ENCODE results near the gene PDCD6IP.
A peak's percentile ranks its signal among the peaks of the same experiment; 100 is the strongest.
"Not testable (repeated sequence)": the region's sequence is repeated elsewhere in the genome, so short reads cannot be mapped to it uniquely, and the experiment has no call there.

Gene PDCD6IP

GRCh38 chr3:33792167-33792892, 6.1 kb upstream of the PDCD6IP start:
- no peak for DNase-seq (ENCODE audit: low spot score)

- DNase-seq (ENCODE audit: low spot score) = no peak
Observed at GRCh38 chr3:33795131-33795530, 3.3 kb upstream of the PDCD6IP start.

GRCh38 chr3:33795856-33796536, 2.4 kb upstream of the PDCD6IP start:
- DNase-seq (ENCODE audit: low spot score) = no peak

GRCh38 chr3:33798113-33798417, 365 bp upstream of the PDCD6IP start:
- DNase-seq (ENCODE audit: low spot score) = no peak

- no peak for DNase-seq (ENCODE audit: low spot score)
Observed at GRCh38 chr3:33799202-33799551, 747 bp downstream of the PDCD6IP start.

- no peak for DNase-seq (ENCODE audit: low spot score)
Observed at GRCh38 chr3:33803252-33803651, 4.8 kb downstream of the PDCD6IP start.

GRCh38 chr3:33803894-33804526, 5.6 kb downstream of the PDCD6IP start:
- DNase-seq (ENCODE audit: low spot score) = no peak

GRCh38 chr3:33807191-33807590, 8.8 kb downstream of the PDCD6IP start:
- no peak for DNase-seq (ENCODE audit: low spot score)

- DNase-seq (ENCODE audit: low spot score) = no peak
Observed at GRCh38 chr3:33808559-33808958, 10.1 kb downstream of the PDCD6IP start.

- DNase-seq (ENCODE audit: low spot score) = no peak
Observed at GRCh38 chr3:33810545-33810944, 12.1 kb downstream of the PDCD6IP start.

- no peak for DNase-seq (ENCODE audit: low spot score)
Observed at GRCh38 chr3:33821989-33822388, 23.6 kb downstream of the PDCD6IP start.

- no peak for DNase-seq (ENCODE audit: low spot score)
Observed at GRCh38 chr3:33823821-33824220, 25.4 kb downstream of the PDCD6IP start.

- DNase-seq (ENCODE audit: low spot score) = no peak
Observed at GRCh38 chr3:33825111-33825510, 26.7 kb downstream of the PDCD6IP start.

GRCh38 chr3:33826206-33826605, 27.8 kb downstream of the PDCD6IP start:
- no peak for DNase-seq (ENCODE audit: low spot score)

GRCh38 chr3:33826688-33827087, 28.3 kb downstream of the PDCD6IP start:
- DNase-seq (ENCODE audit: low spot score) = no peak

GRCh38 chr3:33829720-33830119, 31.3 kb downstream of the PDCD6IP start:
- DNase-seq (ENCODE audit: low spot score) = no peak

GRCh38 chr3:33831053-33831452, 32.6 kb downstream of the PDCD6IP start:
- no peak for DNase-seq (ENCODE audit: low spot score)

- peak; percentile 12 for DNase-seq (ENCODE audit: low spot score)
Observed at GRCh38 chr3:33833408-33834095, 35.1 kb downstream of the PDCD6IP start.

- no peak for DNase-seq (ENCODE audit: low spot score)
Observed at GRCh38 chr3:33834096-33834453, 35.6 kb downstream of the PDCD6IP start.

GRCh38 chr3:33837182-33837581, 38.8 kb downstream of the PDCD6IP start:
- DNase-seq (ENCODE audit: low spot score) = not testable (repeated sequence)

GRCh38 chr3:33839283-33839682, 40.9 kb downstream of the PDCD6IP start:
- no peak for DNase-seq (ENCODE audit: low spot score)

- DNase-seq (ENCODE audit: low spot score) = no peak
Observed at GRCh38 chr3:33840179-33840578, 41.7 kb downstream of the PDCD6IP start.

Data from iPS-NIHi11 (cell line).